ENCODE data around the gene PTPN7. TPM values are rescaled to one million over a fixed set of nuclear protein-coding genes. Genes with fewer than 3 reads are reported as not detected.

PTPN7 gene
- total RNA-seq, 1 experiment from 2014 or later = not detected

DNA sequence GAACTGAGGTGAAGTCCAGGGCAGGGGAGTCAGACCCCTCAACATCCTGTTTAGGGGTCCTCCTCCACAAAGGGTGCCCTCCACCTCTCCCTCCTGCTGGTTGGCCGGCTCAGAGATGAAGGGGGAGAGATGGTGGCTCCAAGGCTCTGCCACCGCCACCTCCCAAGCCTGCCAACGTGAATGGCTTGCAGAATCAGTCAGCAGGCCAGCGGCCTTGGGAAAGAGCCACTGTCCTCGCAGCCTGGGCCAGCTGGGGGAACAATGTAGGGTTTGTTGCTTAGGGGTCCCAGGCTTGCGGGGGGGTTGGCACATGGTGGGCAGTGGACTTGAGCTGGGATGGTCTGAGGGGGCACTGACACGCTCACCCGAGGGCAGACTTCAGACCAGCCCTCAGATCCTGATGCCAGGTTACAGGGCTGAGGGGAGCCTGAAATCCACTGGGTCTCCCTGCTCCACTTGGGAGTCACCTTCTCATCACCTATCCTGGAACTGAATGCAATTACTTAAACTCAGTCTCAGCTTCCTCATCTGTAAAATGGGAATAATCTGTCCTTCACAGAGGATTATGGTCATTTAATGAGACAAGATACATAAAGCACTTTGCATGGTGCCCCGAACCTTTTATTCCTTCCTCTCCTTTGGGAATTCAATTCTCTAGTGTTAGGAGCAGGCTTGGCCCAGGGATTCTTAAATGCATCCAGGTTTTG is 29.4 kb downstream of the PTPN7 start:
- BruUV-seq (replicated peaks) = no TSS peak
- no peaks in the 10 kb centered on the region for H3K79me2 ChIP-seq (ENCODE audit: low read length)
- no peak for DNase-seq
- H3K4me1 ChIP-seq (ENCODE audit: insufficient read depth, low read length) = no peaks in the 10 kb centered on the region
- H3K9me3 ChIP-seq (ENCODE audit: low read length) = no peaks in the 10 kb centered on the region
- POLR2A ChIA-PET (ENCODE audit: unreplicated experiment) = interaction anchor here (0.6 kb wide), 1 partner anchor 121 kb away, joined by 3 read pairs; the partner anchor contains the start of gene ELF3
- H3K4me3 ChIP-seq (ENCODE audit: low read length) = no peak overlapping the region
- no peak for ATAC-seq
- no peaks in the 10 kb centered on the region for H4K20me1 ChIP-seq (ENCODE audit: low read length)
- no peak overlapping the region for H3K4me2 ChIP-seq (ENCODE audit: low read length)
- H2AFZ ChIP-seq (ENCODE audit: low read length) = no peak overlapping the region
- no peaks in the 10 kb centered on the region for H3K9me2 ChIP-seq (replicated peaks; ENCODE audit: low read length)
- no peak overlapping the region for H3K27ac ChIP-seq (ENCODE audit: low read length)
- H3K27me3 ChIP-seq (ENCODE audit: low read length) = no peaks in the 10 kb centered on the region
- no peak overlapping the region for H3K9ac ChIP-seq (ENCODE audit: low read length)
- H3K36me3 ChIP-seq (ENCODE audit: low read depth, low read length) = no peaks in the 10 kb centered on the region
- CTCF ChIA-PET = interaction anchor here (0.7 kb wide), 1 partner anchor 18 kb away, joined by 3 read pairs; no protein-coding TSS in a partner anchor
- intact Hi-C loops (cut with micrococcal nuclease) = no loop called here
- no peaks in the 10 kb centered on the region for H3F3A ChIP-seq (ENCODE audit: low read length, unreplicated experiment)
- TF ChIP-seq CTCF (conservative IDR thresholded peaks at IDR 0.05; ENCODE audit: low read depth, low read length) (no peak), EZH2 (IDR thresholded peaks at IDR 0.05; ENCODE audit: low read length, unreplicated experiment) (no peak), EZH2phosphoT487 (IDR thresholded peaks at IDR 0.05; ENCODE audit: borderline replicate concordance, low read length) (no peak)

DNA sequence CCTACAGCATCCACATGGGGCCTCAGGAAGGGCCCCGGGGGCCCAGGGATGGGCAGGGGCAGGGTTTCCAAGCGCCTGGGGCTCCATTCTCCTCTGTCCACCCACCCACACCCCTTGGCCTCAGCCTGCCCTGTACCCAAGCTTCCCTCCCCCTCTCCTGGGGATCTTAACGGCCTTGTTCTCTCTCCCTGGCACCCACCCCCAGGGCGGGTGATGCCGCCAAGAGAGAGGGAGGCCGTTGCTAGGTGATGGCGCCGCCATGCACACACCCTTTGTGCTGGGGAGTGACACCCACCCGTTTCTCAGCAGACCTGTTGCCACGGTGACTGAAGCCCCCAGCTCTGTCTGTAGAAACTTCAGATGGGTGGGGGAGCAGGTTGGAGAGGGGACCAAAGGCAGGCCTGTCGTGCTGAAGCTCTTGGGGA is 30.1 kb downstream of the PTPN7 start:
- Histone ChIP-seq H3F3A (ENCODE audit: low read length, unreplicated experiment) (no peaks in the 10 kb centered on the region), H3K9me2 (replicated peaks; ENCODE audit: low read length) (no peaks in the 10 kb centered on the region), H2AFZ (ENCODE audit: low read length) (no peak overlapping the region), H3K27ac (ENCODE audit: low read length) (no peak overlapping the region), H3K9ac (ENCODE audit: low read length) (no peak overlapping the region), H3K4me2 (ENCODE audit: low read length) (no peak overlapping the region), H3K9me3 (ENCODE audit: low read length) (no peaks in the 10 kb centered on the region), H3K4me3 (ENCODE audit: low read length) (no peak overlapping the region), H3K4me1 (ENCODE audit: insufficient read depth, low read length) (no peaks in the 10 kb centered on the region), H3K27me3 (ENCODE audit: low read length) (no peaks in the 10 kb centered on the region), H4K20me1 (ENCODE audit: low read length) (no peaks in the 10 kb centered on the region), H3K79me2 (ENCODE audit: low read length) (no peaks in the 10 kb centered on the region), H3K36me3 (ENCODE audit: low read depth, low read length) (no peaks in the 10 kb centered on the region)
- no peak for TF ChIP-seq CTCF (conservative IDR thresholded peaks at IDR 0.05; ENCODE audit: low read depth, low read length)
- no peak for TF ChIP-seq EZH2 (IDR thresholded peaks at IDR 0.05; ENCODE audit: low read length, unreplicated experiment)
- no peak for TF ChIP-seq EZH2phosphoT487 (IDR thresholded peaks at IDR 0.05; ENCODE audit: borderline replicate concordance, low read length)
- DNase-seq = no peak
- CTCF ChIA-PET = no interaction called here
- POLR2A ChIA-PET (ENCODE audit: unreplicated experiment) = interaction anchor here (0.6 kb wide), 1 partner anchor 120 kb away, joined by 3 read pairs; the partner anchor contains the start of gene ELF3
- ATAC-seq = peak; percentile 33; the same call in 1 of the 2 replicates
- intact Hi-C loops (cut with micrococcal nuclease) = no loop called here
- no TSS peak for BruUV-seq (replicated peaks)

Data from PC-3 (cell line).